Astrocyte of the cerebellum (primary cell): ENCODE results near the gene SH2D4B.

Experiments
- DNase-seq: peaks from one replicate; pipeline ENCODE4 v3.0.0-alpha.2; 2011; ENCODE audit warnings: low read depth
- H3K4me3 ChIP-seq: 2 replicates; pipeline ENCODE4 v1.5.1; 2011; ENCODE audit warnings: mild to moderate bottlenecking, low read depth, low read length, moderate library complexity
- CTCF ChIP-seq: IDR thresholded peaks from 2 replicates; pipeline ENCODE4 v1.5.1; 2012; ENCODE audit warnings: low read length, low read depth, moderate library complexity, mild to moderate bottlenecking; ENCODE audit errors: missing control alignments
- in situ Hi-C: cut with HindIII; loops from 2 replicates; pipeline ENCODE4 v1.10.0; 2017; ENCODE audit warnings: low sequenced_read_pairs

SH2D4B gene

DNA sequence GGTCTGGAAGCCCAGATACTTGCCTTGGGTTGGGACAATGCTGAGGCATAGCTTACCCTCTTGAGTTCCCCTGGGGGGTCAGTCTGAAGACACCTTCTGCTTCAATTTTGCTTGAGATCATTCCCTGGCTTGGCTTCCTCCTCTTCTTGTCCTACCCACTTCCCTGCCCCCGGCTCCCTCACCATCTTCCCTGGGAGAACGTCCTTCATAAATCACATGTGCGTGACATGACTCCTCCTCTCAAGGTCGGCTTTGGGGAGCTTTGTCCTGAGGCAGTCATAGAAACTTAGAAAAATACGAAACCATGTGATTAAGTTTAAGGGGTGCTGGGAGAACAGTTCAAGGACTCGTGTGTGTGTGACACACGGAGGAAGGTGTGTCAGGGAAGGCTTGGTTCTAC is 122.6 kb downstream of the SH2D4B start:
- in situ Hi-C loops = no loop called here
- no peak overlapping the region for H3K4me3 ChIP-seq
- TF ChIP-seq CTCF = no peak
- DNase-seq = no peak

- no peak overlapping the region for H3K4me3 ChIP-seq
- in situ Hi-C loops = no loop called here
- TF ChIP-seq CTCF = no peak
- no peak for DNase-seq
Observed at GRCh38 chr10:80660736-80661135, 123.0 kb downstream of the SH2D4B start.

- no peak for TF ChIP-seq CTCF
- no peak for DNase-seq
- H3K4me3 ChIP-seq = no peak overlapping the region
- in situ Hi-C loops = no loop called here
Observed at GRCh38 chr10:80661526-80661925, 123.8 kb downstream of the SH2D4B start.

- DNase-seq = peak; percentile 57
- no peak overlapping the region for H3K4me3 ChIP-seq
- in situ Hi-C loops = no loop called here
- peak; percentile 88 for TF ChIP-seq CTCF
Observed at GRCh38 chr10:80662429-80663261, 124.9 kb downstream of the SH2D4B start.

- TF ChIP-seq CTCF = peak; percentile 70
- in situ Hi-C loops = no loop called here
- peak; percentile 4 for DNase-seq
- no peak overlapping the region for H3K4me3 ChIP-seq
Observed at GRCh38 chr10:80664071-80664680, 126.5 kb downstream of the SH2D4B start.

- DNase-seq = no peak
- no peak overlapping the region for H3K4me3 ChIP-seq
- in situ Hi-C loops = no loop called here
- TF ChIP-seq CTCF = no peak
Observed at GRCh38 chr10:80669485-80669884, 131.8 kb downstream of the SH2D4B start.
